HCT116 (cell line): ENCODE data around the gene CEACAM5. TPM values are rescaled to one million over a fixed set of nuclear protein-coding genes. Genes with fewer than 3 reads are reported as not detected.

ENCODE experiments used
- ATAC-seq: fragments of 200-7000 bp; cut with Tn5 transposase; 2 replicates; pipeline ENCODE4 v1.9.1; 2020; ENCODE audit warnings: mild to moderate bottlenecking, moderate library complexity
- BruUV-seq: library from RNA; stranded (reverse); fragments of 400-500 nt; replicated peaks from 2 replicates; lab custom pipeline; 2021; lab: Mats Ljungman, UMichigan
- CTCF ChIA-PET: fragments of 300-600 bp; sonication (Branson Sonifier 250); formaldehyde crosslinking; loops from one replicate; lab custom pipeline; 2021; ENCODE audit warnings: antibody characterized with exemption; lab: Charles Lee
- POLR2A ChIA-PET: fragments of 300-600, 350-600 bp; sonication (Branson Sonifier 250); formaldehyde crosslinking; loops from one replicate; lab custom pipeline; 2021; ENCODE audit warnings: antibody characterized with exemption; lab: Charles Lee
- RAD21 ChIA-PET, 2 experiments: fragments of 300-600 bp; sonication (Branson Sonifier 250); formaldehyde crosslinking; loops; one replicate each; lab custom pipeline; 2023; ENCODE audit warnings: low total read pairs in 2 of 2; ENCODE audit not compliant: uncharacterized antibody in 2 of 2, unreplicated experiment in 2 of 2, low non-redundant PET in 1 of 2; lab: Charles Lee
- DNase-seq: peaks from one replicate; pipeline ENCODE4 v3.0.0-alpha.2; 2010; ENCODE audit warnings: low read depth, low spot score
- H2AFZ ChIP-seq: fragments of 200-600 bp; shearing (Covaris generic), sonication (generic); 2 replicates; pipeline ENCODE4 v1.6.1; 2017; ENCODE audit warnings: low read depth, mixed run types, mixed read lengths, antibody characterized with exemption, low read length; ENCODE audit not compliant: poor library complexity, severe bottlenecking
- H3K27ac ChIP-seq: 2 replicates; pipeline ENCODE4 v1.5.1; 2012; ENCODE audit warnings: low read depth, low read length
- H3K27me3 ChIP-seq: fragments of 200-600 bp; sonication (generic); 2 replicates; pipeline ENCODE4 v1.6.1; 2016; ENCODE audit warnings: mixed run types, low read length, mixed read lengths; ENCODE audit not compliant: insufficient read depth
- H3K36me3 ChIP-seq, 2 experiments: fragments of 200-500 bp in 1 of 2; fragments of 200-600 bp in 1 of 2; sonication (Bioruptor generic) in 1 of 2; sonication (generic) in 1 of 2; 2 replicates each; pipeline versions ENCODE4 v1.5.1 to v1.6.1; 2014 to 2016; ENCODE audit warnings: low read length in 2 of 2, inconsistent platforms in 1 of 2, mixed read lengths in 1 of 2, mixed run types in 1 of 2; ENCODE audit not compliant: insufficient read depth in 2 of 2, control insufficient read depth in 1 of 2
- H3K4me1 ChIP-seq, 2 experiments: fragments of 200-600 bp in 1 of 2; sonication (generic) in 1 of 2; 2 replicates each; pipeline versions ENCODE4 v1.5.1 to v1.6.1; 2012 to 2017; ENCODE audit warnings: low read length in 2 of 2, inconsistent platforms in 1 of 2, mild to moderate bottlenecking in 1 of 2, mixed read lengths in 1 of 2, mixed run types in 1 of 2, moderate library complexity in 1 of 2; ENCODE audit not compliant: insufficient read depth in 2 of 2, control insufficient read depth in 1 of 2
- H3K4me2 ChIP-seq: fragments of 200-600 bp; sonication (generic); 2 replicates; pipeline ENCODE4 v1.6.1; 2017; ENCODE audit warnings: mixed run types, low read length, mixed read lengths
- H3K4me3 ChIP-seq, 2 experiments: fragments of 200-600 bp in 1 of 2; sonication (generic) in 1 of 2; replicated peaks in 1 of 2; 2 replicates each; pipeline ENCODE4 v1.5.1; 2011 to 2016; ENCODE audit warnings: low read length in 2 of 2, control low read depth in 1 of 2, low read depth in 1 of 2, mild to moderate bottlenecking in 1 of 2, mixed read lengths in 1 of 2, mixed run types in 1 of 2
- H3K79me2 ChIP-seq: fragments of 200-600 bp; sonication (generic); 2 replicates; pipeline ENCODE4 v1.6.1; 2017; ENCODE audit warnings: mild to moderate bottlenecking, mixed run types, low read length, moderate library complexity, mixed read lengths; ENCODE audit not compliant: insufficient read depth
- H3K9ac ChIP-seq: fragments of 200-600 bp; sonication (generic); 2 replicates; pipeline ENCODE4 v1.6.1; 2016; ENCODE audit warnings: low read length, mixed read lengths
- H3K9me2 ChIP-seq: fragments of 200-600 bp; sonication (generic), shearing (Covaris generic); 2 replicates; pipeline ENCODE4 v1.6.1; 2017; ENCODE audit warnings: mixed run types, mild to moderate bottlenecking, moderate library complexity; ENCODE audit not compliant: insufficient read depth
- H3K9me3 ChIP-seq, 2 experiments: fragments of 200-500 bp in 1 of 2; fragments of 200-600 bp in 1 of 2; sonication (Bioruptor generic) in 1 of 2; sonication (generic) in 1 of 2; 2 replicates each; pipeline ENCODE4 v1.6.1; 2014 to 2017; ENCODE audit warnings: low read length in 2 of 2, mixed read lengths in 2 of 2, inconsistent platforms in 1 of 2, low read depth in 1 of 2, mild to moderate bottlenecking in 1 of 2, mixed run types in 1 of 2, moderate library complexity in 1 of 2; ENCODE audit not compliant: control insufficient read depth in 1 of 2, insufficient read depth in 1 of 2
- H4K20me1 ChIP-seq: fragments of 200-600 bp; sonication (generic), shearing (Covaris generic); 2 replicates; pipeline ENCODE4 v1.6.1; 2017; ENCODE audit warnings: mixed run types, mild to moderate bottlenecking, moderate library complexity; ENCODE audit not compliant: insufficient read depth
- CBX3 ChIP-seq: IDR thresholded peaks from 2 replicates; pipeline ENCODE4 v1.6.1; 2012; ENCODE audit warnings: low read depth
- CEBPB ChIP-seq: IDR thresholded peaks from 2 replicates; pipeline ENCODE4 v1.6.1; 2012; ENCODE audit warnings: low read depth
- CTCF ChIP-seq, 3 experiments: fragments of 200-600 bp in 1 of 3; sonication (generic) in 1 of 3; IDR thresholded peaks in 2 of 3; conservative IDR thresholded peaks in 1 of 3; 2 replicates each; pipeline ENCODE4 v1.5.1; 2012 to 2017; ENCODE audit warnings: low read depth in 2 of 3, low read length in 2 of 3, antibody characterized with exemption in 1 of 3, borderline replicate concordance in 1 of 3, control low read depth in 1 of 3, mild to moderate bottlenecking in 1 of 3, mixed read lengths in 1 of 3, mixed run types in 1 of 3, moderate library complexity in 1 of 3; ENCODE audit not compliant: insufficient read depth in 1 of 3
- EGR1 ChIP-seq: IDR thresholded peaks from 2 replicates; pipeline ENCODE4 v1.6.1; 2012; ENCODE audit warnings: low read depth
- ELF1 ChIP-seq: IDR thresholded peaks from 2 replicates; pipeline ENCODE4 v1.6.1; 2012; ENCODE audit warnings: low read depth, borderline replicate concordance
- EZH2 ChIP-seq: fragments of 200-600 bp; sonication (generic); IDR thresholded peaks from 2 replicates; pipeline ENCODE4 v1.6.1; 2017; ENCODE audit warnings: antibody characterized with exemption, mixed run types
- EZH2phosphoT487 ChIP-seq: fragments of 200-600 bp; IDR thresholded peaks from 2 replicates; pipeline ENCODE4 v1.6.1; 2018; ENCODE audit warnings: antibody characterized with exemption, borderline replicate concordance
- FOSL1 ChIP-seq: IDR thresholded peaks from 2 replicates; pipeline ENCODE4 v1.6.1; 2012; ENCODE audit warnings: low read depth
- MAX ChIP-seq: IDR thresholded peaks from 2 replicates; pipeline ENCODE4 v1.6.1; 2012
- POLR2A ChIP-seq: IDR thresholded peaks from 2 replicates; pipeline ENCODE4 v1.7.0; 2011; ENCODE audit warnings: borderline replicate concordance; ENCODE audit not compliant: insufficient read depth, insufficient read length; ENCODE audit errors: extremely low read depth
- POLR2AphosphoS5 ChIP-seq: IDR thresholded peaks from 2 replicates; pipeline ENCODE4 v1.6.1; 2011; ENCODE audit warnings: mild to moderate bottlenecking, low read depth, low read length, moderate library complexity
- RAD21 ChIP-seq: IDR thresholded peaks from 2 replicates; pipeline ENCODE4 v1.6.1; 2012; ENCODE audit warnings: low read depth, mild to moderate bottlenecking
- SIN3A ChIP-seq: IDR thresholded peaks from 2 replicates; pipeline ENCODE4 v1.6.1; 2012; ENCODE audit warnings: low read depth
- SP1 ChIP-seq: IDR thresholded peaks from 2 replicates; pipeline ENCODE4 v1.6.1; 2012; ENCODE audit warnings: low read depth
- ZBTB33 ChIP-seq: IDR thresholded peaks from 2 replicates; pipeline ENCODE4 v1.6.1; 2011; ENCODE audit warnings: mild to moderate bottlenecking, low read length, moderate library complexity; ENCODE audit not compliant: insufficient replicate concordance; ENCODE audit errors: extremely low read depth
- ZFX ChIP-seq: fragments of 450-650 bp; IDR thresholded peaks from 2 replicates; pipeline ENCODE4 v1.6.1; 2017
- ZNF274 ChIP-seq: fragments of 200-500 bp; sonication (Bioruptor generic); IDR thresholded peaks from 2 replicates; pipeline ENCODE4 v1.6.1; 2014; ENCODE audit warnings: mild to moderate bottlenecking, low read depth, low read length, inconsistent platforms
- intact Hi-C: fragments of 100-400 bp; cut with micrococcal nuclease; formaldehyde crosslinking; loops from 2 replicates; pipeline ENCODE4 v1.10.0; 2022
- total RNA-seq: library from RNA; stranded (reverse); gene quantifications from one replicate; pipeline ENCODE4 v1.2.1, GENCODE V29; 2021; ENCODE audit not compliant: unreplicated experiment

Gene CEACAM5
- total RNA-seq, 1 experiment from 2014 or later: 0.22 TPM

GRCh38 chr19:41707502-41707812 is 969 bp upstream of the CEACAM5 start:
- Histone ChIP-seq H3K9me3 (no peaks in the 10 kb centered on the region), H3K27ac (no peak overlapping the region), H3K4me3 (no peak overlapping the region), H3K36me3 (no peaks in the 10 kb centered on the region), H3K9me2 (no peaks in the 10 kb centered on the region), H3K79me2 (no peaks in the 10 kb centered on the region), H3K9ac (no peak overlapping the region), H3K4me2 (no peak overlapping the region), H3K27me3 (peaks cover 48% of the 10 kb centered on the region), H2AFZ (no peak overlapping the region), H3K4me1 (peaks cover 0 to 4% of the 10 kb centered on the region in 2 experiments; a peak in 1 of 4 replicates), H4K20me1 (no peaks in the 10 kb centered on the region)
- intact Hi-C loops: loop anchor here (1.0 to 10.0 kb wide), 4 partner anchors 39 to 247 kb away; partner anchors contain the start of gene RABAC1
- no peak for DNase-seq
- ChIA-PET RAD21 (no interaction called here), POLR2A (no interaction called here), CTCF (interaction anchor here (0.7 to 2.6 kb wide), 39 partner anchors 9 to 514 kb away, joined by 3 to 41 read pairs (median 5); partner anchors contain the start of gene CEACAM7)
- peak; percentile 45 for ATAC-seq
- TF ChIP-seq ZBTB33 (no peak), CTCF (IDR thresholded peaks at IDR 0.05 in 2 of 3, conservative IDR thresholded peaks at IDR 0.05 in 1 of 3; ENCODE audit: borderline replicate concordance in 1 of 3, insufficient read depth in 1 of 3, low read depth in 2 of 3, low read length in 2 of 3) (peak in 2 of 3 experiments; percentile 35 to 51; a peak in 4 of 6 replicates), CBX3 (no peak), RAD21 (0 out of 2 replicates have a peak, but pooled peaks have one; percentile 11), POLR2A (no peak), MAX (no peak), ZFX (no peak), CEBPB (no peak), SIN3A (no peak), EZH2phosphoT487 (no peak), POLR2AphosphoS5 (no peak), ELF1 (no peak), EZH2 (no peak), ZNF274 (no peak), SP1 (no peak), EGR1 (no peak), FOSL1 (no peak)
- no TSS peak for BruUV-seq
